Left lung (tissue), 10 donors: Measurements from ENCODE around the gene CACNA1E. TPM values are rescaled to one million over a fixed set of nuclear protein-coding genes. Genes with fewer than 3 reads are reported as not detected.

Experiments
- ATAC-seq: fragments of 200-7000 bp; cut with Tn5 transposase; one replicate; pipeline ENCODE4 v1.9.1; 2020; ENCODE audit warnings: moderate library complexity
- DNase-seq, 4 donors: peaks; one replicate each; pipeline ENCODE4 v3.0.0-alpha.2; 2013 to 2020
- H3K27ac ChIP-seq, 2 donors: fragments of 200-600 bp; sonication (generic) in 1 of 2; one replicate each; pipeline versions ENCODE4 v1.5.0 to v1.8.0; 2020 to 2021
- H3K27me3 ChIP-seq, 2 donors: fragments of 200-600 bp; sonication (generic) in 1 of 2; one replicate each; pipeline versions ENCODE4 v1.5.0 to v1.8.0; 2020 to 2021
- H3K36me3 ChIP-seq, 2 donors: fragments of 200-600 bp; sonication (generic) in 1 of 2; one replicate each; pipeline versions ENCODE4 v1.5.0 to v1.8.0; 2020 to 2021
- H3K4me1 ChIP-seq, 2 donors: fragments of 200-600 bp; one replicate each; pipeline ENCODE4 v1.8.0; 2021
- H3K4me3 ChIP-seq, 2 donors: fragments of 200-600 bp; sonication (generic) in 1 of 2; one replicate each; pipeline versions ENCODE4 v1.5.0 to v1.8.0; 2020 to 2021; ENCODE audit warnings: mild to moderate bottlenecking in 1 of 2
- H3K9me3 ChIP-seq, 2 donors: fragments of 200-600 bp; sonication (generic) in 1 of 2; one replicate each; pipeline versions ENCODE4 v1.5.0 to v1.8.0; 2020 to 2021
- intact Hi-C, 2 donors: fragments of 100-400 bp; cut with DNase I; formaldehyde crosslinking; loops; one replicate each; pipeline versions ENCODE4 v1.11.2 to v1.14.2; 2022
- polyA plus RNA-seq, 6 donors: library from polyadenylated mRNA; unstranded; fragments of 120-200 nt; gene quantifications; one replicate each; pipeline ENCODE4 v1.2.1, GENCODE V29; 2013; ENCODE audit not compliant: insufficient read length in 6 of 6
- total RNA-seq, 2 donors: library from RNA; stranded (reverse); fragmentation: NEBNext Ultra II Directional; extraction: Animal tissue kit (Norgen Biotek cat#: 25700); gene quantifications; one replicate each; pipeline ENCODE4 v1.2.1, GENCODE V29; 2021
- TF ChIP-seq, protein P1 (sequence below), 2 donors: fragments of 200-600 bp; sonication (generic) in 1 of 2; IDR thresholded peaks; one replicate each; pipeline versions ENCODE4 v1.5.0 to v1.8.0; 2021; ENCODE audit warnings: antibody characterized with exemption in 2 of 2
- donor health status: DM: no; HTN: yes; CAD: no.
- donor health status: DM: no; HTN: no; CAD: no.

CACNA1E gene
- total and polyA plus RNA-seq, 8 donors = 0.03 to 1.2 (median 0.13) TPM; not detected in 1

DNA sequence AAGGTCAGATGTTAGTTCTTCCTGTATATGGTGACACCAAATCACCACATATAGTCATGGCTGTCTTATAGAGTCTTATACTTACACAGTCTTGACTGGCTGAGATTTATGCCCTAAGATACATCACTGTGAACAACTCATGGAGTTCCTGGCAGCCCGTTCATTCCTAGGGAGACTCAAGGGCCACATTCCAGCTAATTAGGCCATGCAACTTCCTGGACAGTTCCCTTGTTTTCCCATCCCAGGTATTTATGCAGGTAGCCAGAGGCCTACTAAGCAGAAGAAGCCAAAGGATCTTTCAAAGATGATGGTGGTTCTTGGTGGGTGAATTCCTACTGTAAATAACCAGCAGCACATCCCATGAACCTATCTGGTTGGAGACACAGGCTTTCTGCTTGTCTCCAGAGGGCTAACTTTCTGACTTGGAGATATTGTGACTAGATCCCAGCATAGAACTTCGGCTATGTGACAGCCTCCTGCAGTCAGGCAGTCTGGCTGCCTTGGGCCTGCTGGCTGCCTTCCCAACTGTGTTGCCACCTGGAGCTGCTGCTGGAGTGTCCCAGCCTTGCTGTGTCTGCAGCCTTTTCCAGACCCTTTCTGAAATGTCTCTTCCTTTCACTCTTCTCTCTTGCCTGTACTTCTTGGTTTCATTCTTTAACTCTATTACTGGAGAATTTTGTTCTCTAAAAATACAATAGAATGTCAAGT lies 283.8 kb downstream of the CACNA1E start:
- TF ChIP-seq, protein P1, sequence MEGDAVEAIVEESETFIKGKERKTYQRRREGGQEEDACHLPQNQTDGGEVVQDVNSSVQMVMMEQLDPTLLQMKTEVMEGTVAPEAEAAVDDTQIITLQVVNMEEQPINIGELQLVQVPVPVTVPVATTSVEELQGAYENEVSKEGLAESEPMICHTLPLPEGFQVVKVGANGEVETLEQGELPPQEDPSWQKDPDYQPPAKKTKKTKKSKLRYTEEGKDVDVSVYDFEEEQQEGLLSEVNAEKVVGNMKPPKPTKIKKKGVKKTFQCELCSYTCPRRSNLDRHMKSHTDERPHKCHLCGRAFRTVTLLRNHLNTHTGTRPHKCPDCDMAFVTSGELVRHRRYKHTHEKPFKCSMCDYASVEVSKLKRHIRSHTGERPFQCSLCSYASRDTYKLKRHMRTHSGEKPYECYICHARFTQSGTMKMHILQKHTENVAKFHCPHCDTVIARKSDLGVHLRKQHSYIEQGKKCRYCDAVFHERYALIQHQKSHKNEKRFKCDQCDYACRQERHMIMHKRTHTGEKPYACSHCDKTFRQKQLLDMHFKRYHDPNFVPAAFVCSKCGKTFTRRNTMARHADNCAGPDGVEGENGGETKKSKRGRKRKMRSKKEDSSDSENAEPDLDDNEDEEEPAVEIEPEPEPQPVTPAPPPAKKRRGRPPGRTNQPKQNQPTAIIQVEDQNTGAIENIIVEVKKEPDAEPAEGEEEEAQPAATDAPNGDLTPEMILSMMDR (IDR thresholded peaks at IDR 0.05) = no peak
- DNase-seq (no peak), ATAC-seq (no peak)
- H3K4me1 ChIP-seq = no peaks in the 10 kb centered on the region
- intact Hi-C loops = no loop called here
- H3K4me3 ChIP-seq = no peak overlapping the region
- H3K27ac ChIP-seq = no peak overlapping the region
- H3K9me3 ChIP-seq = no peaks in the 10 kb centered on the region
- no peaks in the 10 kb centered on the region for H3K27me3 ChIP-seq
- no peaks in the 10 kb centered on the region for H3K36me3 ChIP-seq

GRCh38 chr1:181768211-181768929 lies 285.1 kb downstream of the CACNA1E start:
- no peaks in the 10 kb centered on the region for H3K36me3 ChIP-seq
- ATAC-seq = no peak
- H3K4me3 ChIP-seq = no peak overlapping the region
- intact Hi-C loops = no loop called here
- no peak overlapping the region for H3K27ac ChIP-seq
- no peaks in the 10 kb centered on the region for H3K9me3 ChIP-seq
- DNase-seq = no peak
- no peaks in the 10 kb centered on the region for H3K4me1 ChIP-seq
- H3K27me3 ChIP-seq = no peaks in the 10 kb centered on the region
- TF ChIP-seq, protein P1 (IDR thresholded peaks at IDR 0.05) = no peak

DNA sequence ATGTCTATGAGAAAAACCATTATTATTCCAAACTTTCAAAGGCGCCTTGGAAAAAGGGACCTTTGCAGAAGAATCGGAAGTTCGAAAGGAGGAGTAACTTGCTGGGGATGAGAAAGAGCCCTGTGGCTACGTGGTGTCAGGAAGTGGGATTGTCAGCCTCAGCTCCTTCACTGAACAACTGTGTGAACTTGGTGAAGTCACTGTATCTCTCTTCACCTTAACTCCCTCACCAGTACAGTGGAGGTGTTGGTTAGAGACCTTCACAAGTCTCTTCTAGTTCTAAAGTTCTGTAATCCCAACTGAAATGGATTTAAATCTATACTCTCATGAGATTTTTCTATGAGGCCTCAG lies 285.6 kb downstream of the CACNA1E start:
- H3K4me3 ChIP-seq = no peak overlapping the region
- H3K27ac ChIP-seq = no peak overlapping the region
- TF ChIP-seq, protein P1 (IDR thresholded peaks at IDR 0.05) = no peak
- intact Hi-C loops = no loop called here
- DNase-seq (no peak), ATAC-seq (no peak)
- H3K4me1 ChIP-seq = no peaks in the 10 kb centered on the region
- H3K27me3 ChIP-seq = no peaks in the 10 kb centered on the region
- H3K9me3 ChIP-seq = no peaks in the 10 kb centered on the region
- H3K36me3 ChIP-seq = no peaks in the 10 kb centered on the region

- TF ChIP-seq, protein P1 (IDR thresholded peaks at IDR 0.05) = no peak
- intact Hi-C loops = no loop called here
- no peak for ATAC-seq
These were observed 286.5 kb downstream of the CACNA1E start for GRCh38 chr1:181769846-181770245.

GRCh38 chr1:181772714-181773113 lies 289.4 kb downstream of the CACNA1E start:
- Histone ChIP-seq H3K27ac (no peak overlapping the region), H3K36me3 (no peaks in the 10 kb centered on the region), H3K4me3 (no peak overlapping the region), H3K27me3 (no peaks in the 10 kb centered on the region), H3K9me3 (no peaks in the 10 kb centered on the region), H3K4me1 (no peaks in the 10 kb centered on the region)
- DNase-seq (no peak), ATAC-seq (no peak)
- intact Hi-C loops = no loop called here
- TF ChIP-seq, protein P1 (IDR thresholded peaks at IDR 0.05) = no peak

More at GRCh38 chr1:181769846-181770245, 286.5 kb downstream of the CACNA1E start:
- Histone ChIP-seq H3K36me3 (no peaks in the 10 kb centered on the region), H3K9me3 (no peaks in the 10 kb centered on the region), H3K27ac (no peak overlapping the region), H3K4me3 (no peak overlapping the region), H3K4me1 (no peaks in the 10 kb centered on the region), H3K27me3 (no peaks in the 10 kb centered on the region)
- DNase-seq = no peak
